GM19467 (cell line): ENCODE results near the gene CYTH1.
"Not testable (repeated sequence)": the region's sequence is repeated elsewhere in the genome, so short reads cannot be mapped to it uniquely, and the experiment has no call there.

Source experiments
- ATAC-seq: cut with Tn5 transposase; IDR thresholded peaks from one replicate; pipeline ENCODE4 v1.9.1; 2021; ENCODE audit warnings: mild to moderate bottlenecking, moderate library complexity; ENCODE audit not compliant: unreplicated experiment

CYTH1 gene

DNA sequence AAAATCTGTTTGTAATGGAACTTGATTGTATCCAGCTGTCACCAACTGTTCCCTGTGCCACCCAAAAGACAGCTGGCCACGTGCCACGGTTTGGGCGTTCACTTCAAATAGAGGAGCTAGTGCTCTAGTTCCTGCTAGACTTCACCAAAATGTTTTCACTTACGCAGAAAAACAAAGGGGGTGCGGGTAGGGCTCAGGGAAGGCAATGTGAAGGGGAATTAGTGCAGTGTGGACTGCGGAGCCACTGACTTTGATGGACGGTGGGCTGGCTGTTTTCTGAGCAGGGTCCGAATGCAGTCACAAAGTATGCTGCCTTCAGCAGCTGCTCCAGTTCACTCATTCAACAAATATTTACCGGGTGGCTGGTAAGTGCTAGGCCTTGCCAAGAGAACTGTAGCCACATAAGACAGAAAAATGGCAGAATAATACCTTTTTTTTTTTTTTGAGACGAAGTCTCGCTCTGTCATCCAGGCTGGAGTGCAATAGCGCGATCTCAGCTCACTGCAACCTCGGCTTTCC lies 7.6 kb upstream of the CYTH1 start:
- ATAC-seq: no peak

DNA sequence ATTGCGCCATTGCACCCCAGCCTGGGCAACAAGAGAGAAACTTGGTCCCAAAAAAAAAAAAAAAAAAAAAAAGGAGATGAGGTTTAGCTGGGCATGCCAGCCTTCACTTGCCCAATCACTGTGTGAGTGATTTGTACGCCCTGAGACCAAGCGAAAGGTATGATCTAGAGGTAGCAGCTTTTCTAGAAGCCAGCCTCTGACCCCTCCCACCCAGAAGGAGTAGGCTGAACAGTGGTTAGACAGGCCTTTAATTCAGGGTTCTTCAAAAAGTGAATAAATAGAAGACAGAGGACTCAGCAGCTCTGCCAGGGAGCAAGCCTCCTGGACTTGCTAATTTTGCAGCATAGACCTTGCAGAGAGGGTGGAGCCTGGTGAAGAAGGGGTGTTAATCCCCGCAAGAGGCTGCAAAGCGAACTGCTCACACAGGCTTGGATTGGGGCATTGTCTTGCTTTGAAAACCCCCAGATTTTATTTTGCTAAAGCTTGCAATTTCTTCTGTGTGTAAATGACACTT lies 7.1 kb upstream of the CYTH1 start:
- ATAC-seq: no peak

DNA sequence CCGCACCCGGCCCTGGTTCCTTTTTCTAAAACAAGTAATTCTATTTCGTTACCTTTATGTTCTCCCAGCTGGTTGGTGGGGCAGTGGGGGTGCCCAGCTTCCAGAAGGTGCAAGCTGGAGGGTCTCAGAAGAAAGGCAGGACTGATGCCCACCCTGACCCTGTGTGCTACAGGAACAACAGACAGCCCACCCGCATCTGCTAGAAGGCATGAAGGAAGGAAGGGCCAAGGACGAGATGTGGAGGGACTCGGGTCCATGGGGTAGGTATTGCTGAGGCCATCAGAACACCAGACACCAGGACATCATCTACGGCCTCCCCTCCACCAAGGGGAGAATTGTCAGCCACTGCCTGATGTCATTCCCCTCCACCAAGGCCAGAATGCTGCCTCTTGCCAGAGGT lies 6.4 kb upstream of the CYTH1 start:
- no peak for ATAC-seq

DNA sequence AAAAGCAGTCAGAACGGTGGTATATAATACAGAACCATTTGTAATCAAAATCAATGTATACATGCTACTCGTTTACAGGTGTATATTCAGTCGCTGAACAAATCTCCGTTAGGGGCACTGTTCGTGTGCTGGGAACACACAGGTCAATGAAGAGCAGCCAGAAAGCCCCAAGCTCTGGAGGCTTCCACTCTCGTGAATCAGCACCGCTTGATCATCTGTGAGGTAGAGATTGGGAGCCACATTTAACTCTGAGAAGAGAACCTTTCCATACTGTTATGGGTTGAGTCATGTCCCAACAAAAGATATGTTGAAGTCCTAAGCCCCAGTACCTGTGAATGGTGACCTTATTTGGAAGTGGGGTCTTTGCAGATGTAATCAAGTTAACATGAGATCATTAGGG lies 5.4 kb upstream of the CYTH1 start:
- ATAC-seq: no peak

DNA sequence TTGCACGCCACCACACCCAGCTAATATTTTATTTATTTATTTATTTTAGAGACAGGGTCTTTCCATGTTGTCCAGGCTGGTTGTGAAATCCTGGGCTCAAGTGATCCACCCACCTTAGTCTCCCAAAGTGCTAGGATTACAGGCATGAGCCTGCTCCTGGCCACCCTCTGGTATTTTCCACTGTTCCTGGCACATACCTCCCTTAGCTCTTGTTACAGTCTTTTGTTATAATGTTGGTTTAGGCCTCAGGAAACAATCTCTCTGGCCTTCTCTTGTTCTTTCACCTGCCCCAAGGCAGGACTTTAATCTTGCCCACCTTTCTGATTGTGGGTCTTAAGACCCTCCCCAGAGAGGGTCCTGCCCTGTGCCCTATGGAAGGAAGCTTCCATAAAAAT lies 3.6 kb upstream of the CYTH1 start:
- ATAC-seq: no peak

DNA sequence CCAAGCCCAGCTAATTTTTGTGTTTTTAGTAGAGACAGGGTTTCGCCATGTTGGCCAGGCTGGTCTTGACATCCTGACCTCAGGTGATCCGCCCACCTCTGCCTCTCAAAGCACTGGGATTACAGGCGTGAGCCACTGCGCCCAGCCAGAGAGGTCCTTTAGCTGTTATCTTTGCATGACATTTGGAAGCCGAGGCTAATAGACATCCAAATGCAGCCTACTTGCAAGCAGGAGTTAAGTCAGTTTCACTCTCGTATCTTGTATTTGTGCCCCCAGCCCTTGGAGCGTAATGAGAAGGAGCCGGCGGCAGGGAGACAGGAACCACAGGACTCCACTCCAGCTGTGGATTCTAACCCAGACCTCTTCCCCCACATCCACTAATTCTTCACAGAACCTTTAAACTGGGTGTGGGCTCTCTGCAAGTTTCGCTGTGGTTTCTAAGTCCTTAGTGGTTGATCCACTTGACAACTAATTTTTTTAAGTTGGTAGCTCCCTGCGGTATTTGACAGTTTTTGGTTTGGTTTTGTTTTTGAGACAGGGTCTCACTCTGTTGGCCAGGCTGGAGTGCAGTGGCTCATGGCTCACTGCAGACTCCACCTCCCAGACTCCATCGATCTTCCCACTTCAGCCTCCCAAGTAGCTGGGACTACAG lies 3.1 kb upstream of the CYTH1 start:
- ATAC-seq: no peak

DNA sequence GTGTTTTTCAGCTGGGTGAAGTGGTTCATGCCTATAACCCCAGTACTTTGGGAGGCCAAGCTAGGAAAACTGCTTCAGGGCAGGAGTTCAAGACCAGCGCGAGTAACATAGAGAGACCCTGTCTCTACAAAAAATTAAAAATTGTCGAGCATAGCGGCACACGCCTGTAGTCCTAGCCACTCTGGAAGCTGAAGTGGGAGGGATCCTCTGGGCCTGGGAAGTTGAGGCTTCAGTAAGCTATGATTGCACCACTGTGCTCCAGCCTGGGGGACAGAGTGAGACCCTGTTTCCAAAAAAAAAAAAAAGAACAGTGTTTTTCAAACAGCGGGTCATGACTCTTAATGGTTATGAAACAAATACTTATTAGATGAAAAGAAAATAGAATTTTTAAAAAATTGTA lies 2.3 kb upstream of the CYTH1 start:
- no peak for ATAC-seq

DNA sequence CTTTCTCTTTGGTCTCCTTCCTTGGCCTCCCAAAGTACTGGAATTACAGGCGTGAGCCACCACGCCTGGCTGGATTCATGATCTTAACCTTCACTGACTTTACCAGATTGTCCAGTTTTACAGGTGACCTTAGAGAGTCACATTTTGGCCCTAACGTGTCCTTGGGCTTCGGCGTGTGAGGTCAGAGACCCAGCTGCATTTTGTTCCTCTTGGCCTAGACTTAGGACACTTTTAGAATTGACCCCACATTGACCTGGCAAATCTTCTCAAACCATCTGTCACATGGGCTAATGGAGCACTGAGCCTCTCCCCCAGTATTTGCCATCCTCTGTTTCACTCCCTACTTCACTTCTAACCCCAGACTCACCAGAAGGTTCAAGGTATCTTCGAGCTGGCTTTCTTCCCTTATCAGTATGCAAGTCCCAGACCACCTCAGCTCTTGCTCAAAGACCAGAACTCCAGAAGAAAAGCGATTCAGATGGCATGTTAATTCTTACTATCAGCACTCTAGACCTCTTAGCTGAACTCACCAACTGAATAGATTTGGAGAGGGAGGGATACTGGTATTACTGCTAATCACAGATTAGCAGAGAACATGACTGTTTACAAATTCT lies 1.7 kb upstream of the CYTH1 start:
- no peak for ATAC-seq

DNA sequence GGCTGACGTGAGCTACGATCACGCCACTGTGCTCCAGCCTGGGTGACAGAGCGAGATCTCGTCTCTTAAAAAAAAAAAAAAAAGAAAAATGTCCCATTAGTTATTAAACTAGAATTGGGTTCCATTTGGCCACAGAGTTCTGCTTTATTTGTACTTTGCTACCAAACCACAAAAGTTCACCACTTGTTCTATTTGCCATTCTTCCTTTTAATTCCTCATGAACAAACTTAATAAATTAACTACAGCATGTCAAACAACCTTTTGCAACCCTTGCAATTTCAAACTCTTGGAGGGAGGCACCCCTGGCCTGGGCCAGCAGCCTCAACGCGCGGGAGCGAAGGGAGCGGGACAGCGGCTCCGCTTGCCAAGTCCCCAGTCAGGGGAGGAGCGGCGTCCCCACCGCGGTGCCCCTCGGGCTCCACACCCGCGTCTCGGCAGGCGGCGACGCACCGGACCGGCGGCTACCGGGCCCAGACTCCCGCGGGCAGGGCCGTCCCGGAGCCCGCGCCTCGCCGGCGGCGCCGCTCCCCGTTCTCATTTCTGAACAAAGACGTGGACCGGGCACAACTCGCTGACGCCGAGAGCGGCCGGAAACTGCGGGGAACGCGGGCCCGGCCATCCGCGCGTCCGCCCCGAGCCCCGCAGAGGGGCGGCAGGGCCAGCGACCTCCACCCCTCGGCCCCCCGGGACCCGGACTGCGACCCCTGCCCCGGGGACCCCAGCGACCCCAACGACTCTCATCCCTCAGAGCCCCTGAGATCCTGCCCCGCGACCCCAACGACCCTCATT lies 775 bp downstream of the CYTH1 start:
- ATAC-seq: peak; percentile 17

DNA sequence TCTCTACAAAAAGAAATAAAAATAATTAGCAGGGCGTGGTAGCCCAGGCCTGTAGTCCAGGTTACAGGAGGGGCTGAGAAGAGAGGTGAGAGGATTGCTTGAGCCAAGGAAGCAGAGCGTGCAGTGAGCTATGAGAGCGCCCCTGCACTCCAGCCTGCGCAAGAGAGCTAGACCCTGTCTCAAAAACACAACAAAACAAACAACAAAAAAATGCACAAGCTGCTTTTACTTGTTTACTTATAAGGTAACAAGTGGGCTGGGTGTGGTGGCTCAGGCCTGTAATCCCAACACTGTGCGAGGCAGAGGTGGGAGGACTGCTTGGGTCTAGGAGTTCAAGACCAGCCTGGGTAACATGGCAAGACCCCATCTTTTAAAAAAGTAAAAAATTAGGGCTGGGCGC lies 1.7 kb downstream of the CYTH1 start:
- ATAC-seq: no peak

DNA sequence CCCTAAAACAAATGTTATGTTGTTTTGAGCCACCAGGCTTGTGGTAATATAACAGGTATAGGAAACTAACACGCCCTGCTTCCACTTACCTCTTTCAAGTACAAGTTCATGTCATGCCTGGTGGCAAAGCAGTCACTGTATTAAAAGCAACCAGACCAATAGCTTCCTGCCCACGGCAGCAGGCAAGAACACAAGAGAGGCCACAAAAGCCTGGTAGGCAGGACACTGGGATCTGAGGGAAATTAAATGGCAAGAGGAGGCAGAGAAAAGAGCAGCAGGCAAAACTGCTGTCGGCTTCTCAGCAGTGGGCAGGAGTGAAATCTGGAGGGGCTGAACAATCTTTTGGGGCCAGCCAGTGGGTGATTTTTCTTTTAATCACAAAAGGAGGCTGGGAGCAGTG lies 2.2 kb downstream of the CYTH1 start:
- no peak for ATAC-seq

DNA sequence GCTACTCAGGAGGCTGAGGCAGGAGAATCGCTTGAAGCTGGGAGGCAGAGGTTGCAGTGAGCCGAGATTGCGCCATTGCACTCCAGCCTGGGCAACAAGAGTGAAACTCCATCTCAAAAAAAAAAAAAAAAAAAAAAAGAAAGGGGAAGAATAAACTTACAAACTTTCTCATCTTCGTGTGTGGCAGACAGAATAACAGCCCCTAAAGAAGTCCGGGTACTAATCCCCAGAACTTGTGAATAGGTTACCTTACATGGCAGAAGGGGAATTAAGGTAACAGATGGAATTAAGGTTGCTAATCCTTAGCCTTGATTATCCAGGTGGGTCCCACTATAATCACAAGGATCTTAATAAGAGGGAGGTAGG lies 2.8 kb downstream of the CYTH1 start:
- ATAC-seq: not testable (repeated sequence)

DNA sequence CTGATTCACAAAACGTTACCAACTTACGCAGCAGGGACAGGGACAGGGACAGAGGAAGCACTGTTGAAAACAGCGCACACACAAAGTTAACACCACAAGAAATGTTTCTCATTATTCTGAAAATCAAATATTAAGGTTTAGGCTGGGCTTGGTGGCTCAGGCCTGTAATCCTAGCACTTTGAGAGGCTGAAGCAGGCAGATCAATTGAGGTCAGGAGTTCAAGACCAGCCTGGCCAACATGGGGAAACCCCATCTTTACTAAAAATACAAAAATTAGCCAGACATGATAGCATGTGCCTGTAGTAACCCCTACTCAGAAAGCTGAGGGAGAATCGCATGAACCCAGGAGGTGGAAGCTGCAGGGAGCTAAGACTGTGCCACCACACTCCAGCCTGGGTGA lies 4.2 kb downstream of the CYTH1 start:
- ATAC-seq: no peak

DNA sequence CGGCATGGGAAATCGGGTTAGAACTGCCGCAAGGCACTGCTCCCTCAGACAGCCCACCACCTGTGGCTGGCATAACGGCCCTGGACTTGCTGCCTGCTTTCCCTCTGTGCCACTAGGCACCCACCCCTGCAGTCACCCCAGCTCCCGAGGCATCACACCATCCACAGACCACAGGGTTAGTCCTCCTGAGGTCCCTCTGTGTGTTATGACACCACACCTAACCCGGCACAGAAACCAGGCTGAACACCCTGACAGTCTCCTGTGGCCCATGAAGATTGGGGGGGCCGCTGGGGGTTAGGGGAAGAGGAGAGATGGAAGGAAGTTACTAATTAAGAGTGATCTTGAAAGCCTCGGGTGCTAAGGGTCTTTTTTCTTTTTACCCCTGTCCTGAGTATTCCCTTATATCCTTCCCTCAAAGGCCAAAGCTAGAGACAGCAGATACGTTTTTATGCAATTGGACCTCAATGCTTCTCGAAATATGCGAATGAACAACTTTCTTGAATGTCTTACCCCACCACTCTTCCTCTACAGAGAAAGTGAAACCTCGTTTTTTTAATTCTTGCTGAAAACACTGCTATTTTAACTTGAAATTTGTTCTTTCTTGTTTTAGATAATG lies 7.0 kb downstream of the CYTH1 start:
- no peak for ATAC-seq

DNA sequence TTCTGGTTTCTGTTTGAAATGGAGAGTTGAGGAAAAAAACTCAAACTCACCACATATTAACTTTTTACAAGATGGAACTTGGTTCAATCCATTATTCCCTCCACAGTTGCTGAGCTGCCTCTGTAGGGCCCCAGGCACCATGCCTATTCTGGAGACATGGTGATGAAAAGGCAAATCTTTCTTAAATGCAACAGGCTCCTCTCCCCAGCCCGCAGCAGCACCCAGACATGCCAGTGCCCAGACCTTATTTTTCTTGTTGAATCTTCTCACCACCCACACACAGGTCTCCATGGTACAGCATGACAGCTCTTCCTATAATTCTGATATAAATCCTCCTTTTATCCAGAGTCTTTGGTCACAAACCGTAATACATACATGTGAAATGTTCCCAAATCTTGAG lies 7.6 kb downstream of the CYTH1 start:
- ATAC-seq: no peak

DNA sequence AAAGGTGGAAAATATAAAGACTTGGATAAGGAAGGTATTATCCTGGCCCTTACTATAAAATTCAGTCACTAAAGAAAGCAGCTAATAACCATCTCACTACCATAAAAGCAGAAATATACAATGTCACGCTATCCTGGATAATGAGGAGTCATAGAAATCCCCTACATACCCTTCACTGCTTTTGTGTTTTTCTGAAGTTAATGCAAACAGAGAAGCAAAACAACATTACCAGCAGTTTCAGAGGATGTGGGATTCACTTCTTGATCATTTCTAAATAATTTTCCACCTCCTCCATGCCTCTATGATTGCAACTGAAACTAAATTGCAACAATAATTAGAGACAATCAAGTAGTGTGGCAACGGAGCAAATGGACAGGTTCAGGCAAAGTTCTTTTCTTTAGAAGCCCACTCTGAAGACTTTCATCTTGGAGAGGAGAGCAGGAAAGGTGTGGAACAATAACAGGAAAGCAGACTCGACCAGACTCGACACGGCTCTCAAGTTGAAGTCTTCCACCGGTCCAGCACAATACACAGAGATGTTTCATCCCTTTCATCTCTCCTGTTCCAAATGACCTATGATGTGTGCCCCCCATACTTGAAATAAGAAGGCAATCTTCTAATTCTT lies 10.2 kb downstream of the CYTH1 start:
- no peak for ATAC-seq

DNA sequence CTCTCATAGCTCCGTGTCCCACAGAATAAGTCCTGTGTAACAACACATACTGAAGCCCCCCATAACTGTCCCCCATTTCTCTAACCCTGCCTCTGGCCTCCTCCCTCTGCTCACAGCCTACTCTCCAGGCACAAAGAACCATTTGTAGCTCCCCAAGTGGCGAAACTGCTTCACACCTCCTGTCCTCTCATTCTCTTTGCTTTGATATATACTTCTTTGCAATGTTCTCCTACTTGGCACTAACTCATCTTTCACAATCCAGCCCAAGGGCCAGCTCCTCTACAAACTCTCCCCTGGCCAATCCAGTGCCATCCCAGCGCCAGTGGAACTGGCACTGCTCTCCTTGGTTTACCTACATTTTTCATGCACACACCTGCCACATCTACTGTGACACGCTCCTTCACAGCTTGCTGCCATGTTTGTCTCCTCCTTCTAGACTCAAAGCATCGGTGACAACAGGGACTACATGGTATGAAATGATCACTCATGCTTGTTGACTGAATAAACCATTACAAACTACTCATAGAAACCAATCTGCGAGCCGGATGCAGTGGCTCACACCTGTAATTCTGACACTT lies 12.8 kb downstream of the CYTH1 start:
- no peak for ATAC-seq

DNA sequence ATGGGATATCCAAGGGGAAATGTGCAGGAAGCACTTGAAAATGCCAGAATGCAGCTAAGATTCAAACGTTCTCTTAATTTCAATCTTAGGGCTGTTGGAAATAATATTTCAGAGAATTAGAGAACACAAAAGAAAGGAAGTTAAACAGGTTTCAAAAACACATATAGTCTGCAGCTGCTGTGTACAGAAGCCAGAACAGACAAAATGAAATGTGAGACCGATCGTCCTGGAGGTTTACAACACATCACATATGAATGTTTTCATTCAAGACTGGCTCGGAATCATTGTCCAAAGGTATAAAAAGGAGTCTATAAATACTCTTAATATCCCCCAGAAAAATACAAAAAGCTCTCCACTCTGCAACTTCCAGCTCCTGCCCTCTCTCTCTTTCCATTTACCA lies 14.3 kb downstream of the CYTH1 start:
- ATAC-seq: no peak

DNA sequence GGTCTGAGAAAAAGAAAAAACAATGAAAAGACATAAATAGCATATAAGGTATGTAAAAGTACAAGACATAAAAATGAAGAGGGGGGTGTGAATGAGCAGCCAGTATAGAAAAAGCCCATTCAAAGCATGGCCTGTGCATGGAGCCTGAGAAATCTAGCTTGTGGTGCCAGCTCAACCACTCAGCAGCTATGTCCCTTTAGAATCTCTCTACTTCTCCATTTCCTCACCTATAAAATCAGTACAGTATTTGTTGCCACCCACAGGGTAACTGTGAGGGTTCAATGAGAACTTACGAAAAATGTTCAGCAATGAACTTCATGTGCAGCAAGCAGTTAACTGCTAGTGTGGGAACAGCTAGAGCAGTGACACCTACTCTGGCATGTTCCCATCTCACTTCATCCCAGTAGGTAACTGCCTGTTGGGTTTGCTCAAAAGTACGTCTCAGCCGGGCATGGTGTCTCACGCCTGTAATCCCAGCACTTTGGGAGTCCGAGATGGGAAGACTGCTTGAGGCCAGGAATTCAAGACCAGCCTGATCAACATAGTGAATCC lies 15.3 kb downstream of the CYTH1 start:
- no peak for ATAC-seq

DNA sequence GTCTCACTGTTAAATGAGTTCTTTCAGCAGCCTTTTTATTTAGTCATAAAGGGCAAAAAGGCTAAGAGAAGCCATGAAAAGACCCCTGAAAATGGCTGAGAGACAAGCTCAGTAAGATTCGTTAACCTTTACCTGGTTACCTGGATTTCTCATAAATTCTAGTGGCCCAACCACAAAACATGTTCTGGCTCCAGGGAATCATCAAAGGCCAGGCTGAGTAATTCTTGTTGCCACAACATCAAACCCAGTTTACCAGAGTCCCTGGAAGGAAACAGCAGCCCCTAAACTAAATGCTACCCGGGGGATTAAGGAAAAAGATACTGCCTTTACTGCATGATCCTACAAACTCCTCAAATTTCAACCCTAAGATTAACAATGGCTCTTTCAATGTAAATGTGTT lies 15.8 kb downstream of the CYTH1 start:
- no peak for ATAC-seq
